H9 (cell line): ENCODE data around the gene ST6GAL1. TPM values are rescaled to one million over a fixed set of nuclear protein-coding genes. Genes with fewer than 3 reads are reported as not detected.

Experiments used
- DNase-seq: peaks from one replicate; pipeline ENCODE4 v3.0.0-alpha.2; 2017
- H2AFZ ChIP-seq: one replicate; pipeline ENCODE4 v1.6.1; 2013; ENCODE audit warnings: mild to moderate bottlenecking, low read length, control low read depth, moderate library complexity
- H2AK5ac ChIP-seq: 2 replicates; pipeline ENCODE4 v1.6.1; 2013; ENCODE audit warnings: low read length, control low read depth, mixed read lengths; ENCODE audit not compliant: insufficient read length
- H2BK120ac ChIP-seq: one replicate; pipeline ENCODE4 v1.6.1; 2013; ENCODE audit warnings: low read depth, mild to moderate bottlenecking, low read length, control low read depth, inconsistent platforms; ENCODE audit not compliant: poor library complexity, severe bottlenecking
- H2BK12ac ChIP-seq: 2 replicates; pipeline ENCODE4 v1.6.1; 2013; ENCODE audit warnings: low read length, control low read depth, mixed read lengths, low read depth; ENCODE audit not compliant: insufficient read length
- H2BK15ac ChIP-seq: 2 replicates; pipeline ENCODE4 v1.6.1; 2013; ENCODE audit warnings: low read depth, low read length, control low read depth
- H2BK20ac ChIP-seq: one replicate; pipeline ENCODE4 v1.6.1; 2013; ENCODE audit warnings: low read depth, mild to moderate bottlenecking, low read length, control low read depth, inconsistent platforms; ENCODE audit not compliant: poor library complexity, severe bottlenecking
- H2BK5ac ChIP-seq: 2 replicates; pipeline ENCODE4 v1.6.1; 2013; ENCODE audit warnings: low read length, control low read depth, mixed read lengths; ENCODE audit not compliant: insufficient read length
- H3K14ac ChIP-seq: 2 replicates; pipeline ENCODE4 v1.6.1; 2013; ENCODE audit warnings: low read length, control low read depth; ENCODE audit not compliant: insufficient read depth
- H3K18ac ChIP-seq: 2 replicates; pipeline ENCODE4 v1.6.1; 2013; ENCODE audit warnings: low read depth, mild to moderate bottlenecking, mixed read lengths, low read length, control low read depth; ENCODE audit not compliant: insufficient read length
- H3K23ac ChIP-seq: 2 replicates; pipeline ENCODE4 v1.6.1; 2013; ENCODE audit warnings: low read length, control low read depth, mixed read lengths, low read depth; ENCODE audit not compliant: insufficient read length
- H3K23me2 ChIP-seq: 2 replicates; pipeline ENCODE4 v1.6.1; 2013; ENCODE audit warnings: low read depth, mild to moderate bottlenecking, mixed read lengths, low read length, control low read depth; ENCODE audit not compliant: insufficient read length, poor library complexity, severe bottlenecking
- H3K27ac ChIP-seq: 2 replicates; pipeline ENCODE4 v1.5.1; 2013; ENCODE audit warnings: low read length, control low read depth, mixed read lengths, low read depth; ENCODE audit not compliant: insufficient read length
- H3K27me3 ChIP-seq: 2 replicates; pipeline ENCODE4 v1.6.1; 2013; ENCODE audit warnings: low read length, control low read depth, inconsistent platforms; ENCODE audit not compliant: insufficient read depth
- H3K4ac ChIP-seq: 2 replicates; pipeline ENCODE4 v1.6.1; 2013; ENCODE audit warnings: low read depth, mild to moderate bottlenecking, control low read depth, inconsistent platforms, low read length, moderate library complexity
- H3K4me1 ChIP-seq: 2 replicates; pipeline ENCODE4 v1.6.1; 2013; ENCODE audit warnings: low read length, control low read depth, inconsistent platforms; ENCODE audit not compliant: insufficient read depth
- H3K4me2 ChIP-seq: 2 replicates; pipeline ENCODE4 v1.6.1; 2013; ENCODE audit warnings: low read length, control low read depth, mixed read lengths; ENCODE audit not compliant: insufficient read length, insufficient read depth
- H3K56ac ChIP-seq: 2 replicates; pipeline ENCODE4 v1.6.1; 2013; ENCODE audit warnings: low read depth, mild to moderate bottlenecking, mixed read lengths, low read length, control low read depth; ENCODE audit not compliant: insufficient read length
- H3K79me1 ChIP-seq: 2 replicates; pipeline ENCODE4 v1.6.1; 2013; ENCODE audit warnings: low read depth, mild to moderate bottlenecking, moderate library complexity, low read length, control low read depth, inconsistent platforms; ENCODE audit not compliant: insufficient read depth, poor library complexity, severe bottlenecking
- H3K79me2 ChIP-seq: 2 replicates; pipeline ENCODE4 v1.6.1; 2013; ENCODE audit warnings: low read length, control low read depth, inconsistent platforms; ENCODE audit not compliant: insufficient read depth
- H3K9ac ChIP-seq: 2 replicates; pipeline ENCODE4 v1.6.1; 2013; ENCODE audit warnings: low read length, control low read depth, mixed read lengths; ENCODE audit not compliant: insufficient read length; ENCODE audit errors: extremely low read depth
- H3K9me3 ChIP-seq: one replicate; pipeline ENCODE4 v1.6.1; 2013; ENCODE audit warnings: low read depth, low read length, inconsistent platforms; ENCODE audit not compliant: control insufficient read depth
- H3T11ph ChIP-seq: one replicate; pipeline ENCODE4 v1.6.1; 2013; ENCODE audit warnings: mild to moderate bottlenecking, low read length, control low read depth, inconsistent platforms
- H4K20me1 ChIP-seq: one replicate; pipeline ENCODE4 v1.6.1; 2013; ENCODE audit not compliant: control insufficient read depth, insufficient read length, insufficient read depth
- H4K5ac ChIP-seq: 2 replicates; pipeline ENCODE4 v1.6.1; 2013; ENCODE audit warnings: low read depth, mild to moderate bottlenecking, mixed read lengths, low read length, control low read depth; ENCODE audit not compliant: insufficient read length
- H4K8ac ChIP-seq: replicated peaks from 2 replicates; pipeline ENCODE4 v1.6.1; 2013; ENCODE audit warnings: low read length, control low read depth, mixed read lengths, low read depth; ENCODE audit not compliant: insufficient read length
- H4K91ac ChIP-seq: 2 replicates; pipeline ENCODE4 v1.6.1; 2013; ENCODE audit warnings: low read depth, mild to moderate bottlenecking, moderate library complexity, mixed read lengths, low read length, control low read depth; ENCODE audit not compliant: insufficient read length
- H3K27ac Mint-ChIP-seq, 3 experiments: 2 replicates in 2 of 3; 3 replicates in 1 of 3; pipeline ENCODE4 v1.8.0; 2020 to 2021; ENCODE audit warnings: mixed read lengths in 3 of 3, mild to moderate bottlenecking in 1 of 3, moderate library complexity in 1 of 3
- H3K27me3 Mint-ChIP-seq: 2 replicates; pipeline ENCODE4 v1.8.0; 2021; ENCODE audit warnings: low read depth, mild to moderate bottlenecking, moderate library complexity, mixed read lengths
- H3K36me3 Mint-ChIP-seq, 3 experiments: 2 replicates in 2 of 3; 3 replicates in 1 of 3; pipeline ENCODE4 v1.8.0; 2020 to 2021; ENCODE audit warnings: low read depth in 3 of 3, mixed read lengths in 3 of 3; ENCODE audit not compliant: insufficient read depth in 1 of 3
- H3K4me1 Mint-ChIP-seq, 2 experiments: 2 replicates each; pipeline ENCODE4 v1.8.0; 2020; ENCODE audit warnings: mixed read lengths in 2 of 2
- H3K4me3 Mint-ChIP-seq, 2 experiments: 2 replicates in 1 of 2; 3 replicates in 1 of 2; pipeline ENCODE4 v1.8.0; 2020 to 2021; ENCODE audit warnings: mild to moderate bottlenecking in 2 of 2, mixed read lengths in 2 of 2, moderate library complexity in 1 of 2
- H3K9me3 Mint-ChIP-seq, 2 experiments: 2 replicates in 1 of 2; 3 replicates in 1 of 2; pipeline ENCODE4 v1.8.0; 2020; ENCODE audit warnings: mild to moderate bottlenecking in 2 of 2, mixed read lengths in 2 of 2, moderate library complexity in 1 of 2
- WGBS: extraction: QIAGEN DNeasy Blood & Tissue Kit; methylation state at CpG from one replicate; pipeline ENCODE4 v1.1.7; 2013; ENCODE audit warnings: missing lambda C conversion rate, low lambda C conversion rate, mixed read lengths; ENCODE audit not compliant: insufficient read length; ENCODE audit errors: extremely low coverage; 5-methylcytosine and 5-hydroxymethylcytosine counted together
- total RNA-seq: library from RNA; stranded (reverse); gene quantifications from 2 replicates; pipeline ENCODE4 v1.2.1, GENCODE V29; 2021
- TF ChIP-seq, protein P1 (sequence below): fragments of 200-600 bp; sonication (generic); conservative IDR thresholded peaks from 3 replicates; pipeline ENCODE4 v1.8.0; 2021; ENCODE audit warnings: antibody characterized with exemption, mild to moderate bottlenecking

The ST6GAL1 gene
- total RNA-seq, 1 experiment from 2014 or later = 139 TPM

- Histone ChIP-seq H3K9me3 (no peaks in the 10 kb centered on the region), H4K5ac (no peak overlapping the region), H2BK5ac (no peak overlapping the region), H2BK20ac (no peak overlapping the region), H3K27ac (no peak overlapping the region), H3K56ac (no peak overlapping the region), H3K23me2 (no peaks in the 10 kb centered on the region), H3K27me3 (no peaks in the 10 kb centered on the region), H4K8ac (no peak overlapping the region), H3K9ac (no peak overlapping the region), H2AFZ (no peak overlapping the region), H3K79me1 (no peaks in the 10 kb centered on the region), H2BK120ac (no peak overlapping the region), H4K91ac (no peak overlapping the region), H2BK12ac (no peak overlapping the region), H3K4me1 (no peaks in the 10 kb centered on the region), H2AK5ac (no peak overlapping the region), H3K18ac (no peak overlapping the region), H3K4me2 (no peak overlapping the region), H3K14ac (no peak overlapping the region; the same call in 1 of the 2 replicates), H3K4ac (no peak overlapping the region), H3T11ph (no peak overlapping the region), H3K79me2 (no peaks in the 10 kb centered on the region), H2BK15ac (no peak overlapping the region), H3K23ac (no peak overlapping the region), H4K20me1 (no peaks in the 10 kb centered on the region)
- H3K4me1 Mint-ChIP-seq = peaks cover 3 to 11% of the 10 kb centered on the region in 2 experiments; a peak in 3 of 4 replicates
- peaks cover 29 to 70% (median 44%) of the 10 kb centered on the region in 3 experiments; a peak in 6 of 7 replicates for H3K36me3 Mint-ChIP-seq
- peak overlapping the region; percentile 52 to 94 (median 67); a peak in 5 of 7 replicates for H3K27ac Mint-ChIP-seq
- TF ChIP-seq, protein P1, sequence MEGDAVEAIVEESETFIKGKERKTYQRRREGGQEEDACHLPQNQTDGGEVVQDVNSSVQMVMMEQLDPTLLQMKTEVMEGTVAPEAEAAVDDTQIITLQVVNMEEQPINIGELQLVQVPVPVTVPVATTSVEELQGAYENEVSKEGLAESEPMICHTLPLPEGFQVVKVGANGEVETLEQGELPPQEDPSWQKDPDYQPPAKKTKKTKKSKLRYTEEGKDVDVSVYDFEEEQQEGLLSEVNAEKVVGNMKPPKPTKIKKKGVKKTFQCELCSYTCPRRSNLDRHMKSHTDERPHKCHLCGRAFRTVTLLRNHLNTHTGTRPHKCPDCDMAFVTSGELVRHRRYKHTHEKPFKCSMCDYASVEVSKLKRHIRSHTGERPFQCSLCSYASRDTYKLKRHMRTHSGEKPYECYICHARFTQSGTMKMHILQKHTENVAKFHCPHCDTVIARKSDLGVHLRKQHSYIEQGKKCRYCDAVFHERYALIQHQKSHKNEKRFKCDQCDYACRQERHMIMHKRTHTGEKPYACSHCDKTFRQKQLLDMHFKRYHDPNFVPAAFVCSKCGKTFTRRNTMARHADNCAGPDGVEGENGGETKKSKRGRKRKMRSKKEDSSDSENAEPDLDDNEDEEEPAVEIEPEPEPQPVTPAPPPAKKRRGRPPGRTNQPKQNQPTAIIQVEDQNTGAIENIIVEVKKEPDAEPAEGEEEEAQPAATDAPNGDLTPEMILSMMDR = no peak
- H3K4me3 Mint-ChIP-seq = no peak overlapping the region
- H3K9me3 Mint-ChIP-seq = no peaks in the 10 kb centered on the region
- no peak for DNase-seq
- no CpG with 5 or more reads among the region's 7 CpGs for WGBS
- no peaks in the 10 kb centered on the region for H3K27me3 Mint-ChIP-seq
Observed at GRCh38 chr3:187012609-187013051, 82.3 kb downstream of the ST6GAL1 start.
